ENCODE data around the gene UBE2G2.
A peak's percentile ranks its signal among the peaks of the same experiment; 100 is the strongest.

Gene UBE2G2

DNA sequence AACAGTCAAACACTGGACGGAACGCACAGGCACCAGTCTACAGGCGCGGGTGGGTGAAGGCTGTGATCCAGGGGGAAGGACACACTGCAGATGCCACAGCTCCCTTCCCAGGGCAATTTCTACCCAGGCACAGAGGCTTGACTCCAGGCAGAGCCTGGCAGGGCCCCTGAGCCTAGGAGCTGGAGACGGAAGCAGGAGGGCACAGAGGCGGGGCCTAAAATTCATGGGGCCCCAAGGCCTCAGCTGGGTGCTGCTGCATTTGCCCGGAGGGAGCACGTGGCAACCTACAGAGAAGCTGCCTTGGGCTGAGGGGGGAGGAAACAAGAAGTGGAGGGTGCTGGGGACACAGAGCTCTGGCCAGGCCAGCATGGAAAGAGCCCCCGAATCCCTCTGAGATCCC, 41.2 kb downstream of the UBE2G2 start:
- Mint-ChIP-seq H3K36me3 (ENCODE audit: insufficient read depth) (peaks cover 1% of the 10 kb centered on the region), H3K27me3 (no peaks in the 10 kb centered on the region), H3K4me1 (peaks cover 9% of the 10 kb centered on the region), H3K9me3 (no peaks in the 10 kb centered on the region), H3K27ac (ENCODE audit: low read depth) (no peak overlapping the region), H3K4me3 (no peak overlapping the region)
- ATAC-seq (replicated peaks; ENCODE audit: extremely low read depth, poor library complexity, severe bottlenecking) = no peak
- DNase-seq (ENCODE audit: low spot score in 2 of 2) = no peak

DNA sequence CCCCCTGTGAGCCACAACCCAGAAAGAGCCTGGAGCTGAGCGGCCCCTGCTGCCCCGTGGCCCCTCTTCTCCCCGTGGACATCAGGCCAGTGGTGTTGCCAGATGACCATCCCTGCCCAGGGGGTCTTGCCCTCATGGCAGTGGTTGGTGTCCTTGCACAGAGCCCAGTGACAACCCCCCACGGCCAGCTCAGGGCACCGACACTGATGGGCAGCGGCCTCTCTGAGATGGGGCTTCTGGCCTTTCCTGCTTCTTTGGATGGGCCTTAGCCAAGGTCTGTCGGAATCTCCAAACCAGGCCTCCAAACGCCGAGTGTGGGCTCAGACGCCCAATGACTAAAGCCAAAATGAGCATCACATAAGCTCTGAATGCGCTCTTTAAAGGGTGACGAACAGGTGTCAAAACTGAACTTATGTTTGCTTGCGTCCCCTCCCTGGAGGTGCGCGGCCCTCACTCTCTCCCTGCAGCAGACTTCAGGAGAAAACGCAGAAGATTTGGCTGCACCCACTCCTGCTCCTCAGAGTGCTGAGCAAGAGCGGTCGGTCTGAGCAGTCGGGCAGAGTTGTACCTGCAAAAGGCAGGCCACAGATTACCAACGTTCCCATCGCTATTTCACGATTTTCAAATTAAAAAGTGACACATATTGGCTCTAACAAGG, 41.9 kb downstream of the UBE2G2 start:
- H3K36me3 Mint-ChIP-seq (ENCODE audit: insufficient read depth) = peaks cover 1% of the 10 kb centered on the region
- H3K27me3 Mint-ChIP-seq = no peaks in the 10 kb centered on the region
- no peak overlapping the region for H3K4me3 Mint-ChIP-seq
- peaks cover 5% of the 10 kb centered on the region for H3K4me1 Mint-ChIP-seq
- ATAC-seq (replicated peaks; ENCODE audit: extremely low read depth, poor library complexity, severe bottlenecking) = no peak
- H3K27ac Mint-ChIP-seq (ENCODE audit: low read depth) = no peak overlapping the region
- H3K9me3 Mint-ChIP-seq = no peaks in the 10 kb centered on the region
- DNase-seq (ENCODE audit: low spot score in 2 of 2) = no peak

DNA sequence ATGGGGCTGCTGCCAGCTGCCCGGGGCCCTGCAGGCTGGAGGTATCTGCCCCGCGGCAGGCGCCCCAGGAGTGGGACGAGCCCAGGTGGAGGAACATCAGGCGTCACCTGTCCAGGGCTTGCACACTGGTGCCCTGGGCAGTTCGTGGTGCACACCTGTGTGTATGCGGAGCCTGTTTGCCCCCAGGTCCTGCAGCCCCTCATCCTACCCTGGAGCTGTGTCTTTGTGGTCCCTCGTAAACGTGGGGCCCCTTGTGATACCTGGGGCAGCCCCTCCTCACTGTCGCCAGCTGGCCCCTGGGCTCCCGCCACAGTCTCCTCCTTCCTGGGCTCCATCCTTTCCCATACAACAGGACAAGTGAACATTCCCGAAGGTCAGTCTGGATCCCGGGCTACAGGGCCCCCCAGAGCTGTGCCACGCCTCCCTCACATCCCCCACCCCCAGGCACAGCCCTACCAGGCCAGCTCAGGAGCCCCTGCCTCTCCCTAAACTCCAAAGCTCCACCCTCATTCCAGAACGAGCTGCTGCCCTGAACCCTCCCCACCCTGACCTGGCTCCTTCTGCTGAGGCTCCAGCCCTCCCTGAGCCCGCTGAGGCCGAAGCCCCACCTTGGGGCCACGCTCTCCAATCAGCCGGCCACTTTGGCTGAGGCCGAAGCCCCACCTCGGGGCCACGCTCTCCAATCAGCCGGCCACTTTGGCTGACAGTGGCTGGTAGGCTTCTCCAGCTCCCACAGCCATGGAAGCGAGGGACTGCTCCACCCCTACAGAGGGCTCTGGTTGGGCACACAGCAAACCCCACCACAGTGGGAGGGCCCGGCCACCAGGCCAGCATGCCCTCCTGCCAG, 42.6 kb downstream of the UBE2G2 start:
- no peak overlapping the region for H3K27ac Mint-ChIP-seq (ENCODE audit: low read depth)
- H3K4me3 Mint-ChIP-seq = no peak overlapping the region
- ATAC-seq (replicated peaks; ENCODE audit: extremely low read depth, poor library complexity, severe bottlenecking) (no peak), DNase-seq (ENCODE audit: low spot score in 2 of 2) (no peak)
- peaks cover 5% of the 10 kb centered on the region for H3K4me1 Mint-ChIP-seq
- no peaks in the 10 kb centered on the region for H3K27me3 Mint-ChIP-seq
- H3K36me3 Mint-ChIP-seq (ENCODE audit: insufficient read depth) = peaks cover 1% of the 10 kb centered on the region
- no peaks in the 10 kb centered on the region for H3K9me3 Mint-ChIP-seq

DNA sequence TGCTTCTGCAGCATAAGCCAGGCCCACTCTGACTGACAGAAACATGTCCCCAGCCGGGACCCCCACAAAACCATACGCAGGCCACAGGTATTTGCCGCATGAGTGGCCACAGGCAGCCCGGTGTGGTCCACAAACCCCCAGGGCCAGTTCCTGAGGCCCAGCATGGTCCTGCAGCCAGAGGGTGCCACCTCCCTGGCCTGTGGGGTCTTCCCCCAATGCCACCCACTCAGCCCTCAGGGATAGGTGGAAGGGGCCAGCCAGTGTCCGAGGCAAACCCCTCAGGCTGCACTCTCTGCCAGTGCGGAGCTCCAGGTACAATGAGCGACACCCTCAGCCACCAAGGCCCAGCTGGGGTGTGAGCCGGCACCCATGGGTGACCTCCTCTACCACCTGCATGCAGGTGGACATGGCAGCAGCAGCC, 43.5 kb downstream of the UBE2G2 start:
- Mint-ChIP-seq H3K27ac (ENCODE audit: low read depth) (no peak overlapping the region), H3K4me1 (peaks cover 5% of the 10 kb centered on the region), H3K27me3 (no peaks in the 10 kb centered on the region), H3K9me3 (no peaks in the 10 kb centered on the region), H3K4me3 (no peak overlapping the region), H3K36me3 (ENCODE audit: insufficient read depth) (peaks cover 1% of the 10 kb centered on the region)
- no peak for DNase-seq (ENCODE audit: low spot score in 2 of 2)
- ATAC-seq (replicated peaks; ENCODE audit: extremely low read depth, poor library complexity, severe bottlenecking) = no peak

DNA sequence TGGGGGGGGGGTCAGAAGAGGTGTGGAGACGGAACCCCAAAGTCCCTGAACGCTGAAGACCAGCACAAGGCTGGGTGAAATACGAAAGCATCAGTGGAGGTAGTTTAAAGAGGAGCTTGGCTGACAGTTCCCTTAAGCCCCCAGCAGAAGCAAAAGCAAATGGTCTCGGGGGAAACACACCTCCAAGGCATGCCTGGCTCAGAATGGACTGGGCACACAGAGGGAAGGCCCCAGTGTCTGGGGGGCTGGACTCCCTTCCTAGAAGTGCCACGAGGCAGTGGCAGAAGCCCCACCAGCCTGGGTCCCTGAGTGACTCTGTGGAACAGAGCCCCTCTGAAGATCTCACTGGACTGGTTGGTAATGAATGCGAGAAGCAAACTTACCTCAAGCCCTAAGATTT, 43.9 kb downstream of the UBE2G2 start:
- Mint-ChIP-seq H3K4me1 (peaks cover 5% of the 10 kb centered on the region), H3K36me3 (ENCODE audit: insufficient read depth) (peaks cover 1% of the 10 kb centered on the region), H3K4me3 (no peak overlapping the region), H3K27ac (ENCODE audit: low read depth) (no peak overlapping the region), H3K9me3 (no peaks in the 10 kb centered on the region), H3K27me3 (no peaks in the 10 kb centered on the region)
- ATAC-seq (replicated peaks; ENCODE audit: extremely low read depth, poor library complexity, severe bottlenecking) = no peak
- DNase-seq (ENCODE audit: low spot score in 2 of 2) = no peak

DNA sequence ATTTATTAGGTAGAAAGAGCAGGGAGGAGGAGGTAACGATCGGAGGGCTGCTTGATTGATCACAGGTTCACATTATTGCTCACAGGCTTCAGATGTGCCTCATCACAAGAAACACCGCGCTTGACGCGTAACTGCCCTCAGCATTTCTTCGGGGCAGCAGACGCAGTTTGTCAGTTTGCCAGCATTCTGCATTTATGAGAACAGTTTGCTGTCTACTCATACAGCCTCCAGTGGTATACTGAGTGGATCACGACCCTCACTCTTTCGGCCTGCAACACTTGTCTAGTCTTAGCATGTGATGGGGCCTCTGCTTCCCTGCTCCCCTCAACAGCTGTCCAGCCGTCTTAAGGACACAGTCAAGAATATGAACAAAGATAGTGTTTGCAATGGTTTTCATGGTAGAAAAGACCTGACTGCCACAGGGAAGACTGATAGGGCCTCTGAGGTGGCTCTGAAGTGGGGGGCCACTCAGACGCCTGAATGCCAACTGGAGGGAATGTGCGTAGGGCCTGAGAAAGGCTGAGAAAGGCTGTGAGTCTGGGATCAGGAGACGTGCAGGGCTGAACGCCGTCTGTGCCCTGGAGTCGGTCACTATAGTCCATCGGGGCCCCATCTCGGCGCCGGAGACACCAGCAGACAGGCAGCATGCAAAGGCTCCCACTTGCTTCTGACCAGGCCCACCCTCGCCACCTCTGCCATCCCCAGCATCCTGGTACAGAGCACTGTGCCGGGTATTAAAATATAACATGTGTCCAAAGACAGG, 45.0 kb downstream of the UBE2G2 start:
- peaks cover under 1% of the 10 kb centered on the region for H3K36me3 Mint-ChIP-seq (ENCODE audit: insufficient read depth)
- DNase-seq (ENCODE audit: low spot score in 2 of 2) = no peak

DNA sequence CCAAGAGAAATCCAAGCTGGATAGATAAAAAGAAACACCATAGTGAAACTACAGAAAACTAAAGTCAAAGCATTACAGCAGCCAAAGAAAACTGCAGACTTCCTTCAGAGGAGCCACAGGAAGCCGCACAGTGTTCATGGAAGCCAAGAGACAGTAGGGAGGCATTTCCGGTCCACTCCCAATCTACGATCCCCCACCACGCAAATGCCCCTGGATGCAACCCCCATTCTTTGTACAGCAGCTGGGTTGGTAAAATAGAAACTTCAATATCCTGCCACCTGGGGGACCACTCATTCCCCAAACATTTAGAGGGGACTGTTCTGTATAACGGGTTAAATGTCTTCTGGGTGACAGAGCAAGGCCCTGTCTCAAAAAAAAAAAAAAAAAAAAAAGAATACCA, 46.4 kb downstream of the UBE2G2 start:
- ATAC-seq (replicated peaks; ENCODE audit: extremely low read depth, poor library complexity, severe bottlenecking) (no peak), DNase-seq (ENCODE audit: low spot score in 2 of 2) (no peak)
- H3K4me3 Mint-ChIP-seq = no peak overlapping the region
- H3K27ac Mint-ChIP-seq (ENCODE audit: low read depth) = no peak overlapping the region
- H3K9me3 Mint-ChIP-seq = no peaks in the 10 kb centered on the region
- no peaks in the 10 kb centered on the region for H3K4me1 Mint-ChIP-seq
- H3K36me3 Mint-ChIP-seq (ENCODE audit: insufficient read depth) = peaks cover 2% of the 10 kb centered on the region
- peaks cover 11% of the 10 kb centered on the region for H3K27me3 Mint-ChIP-seq

More for the DNA sequence above, 45.0 kb downstream of the UBE2G2 start:
- H3K27me3 Mint-ChIP-seq = no peaks in the 10 kb centered on the region
- peak overlapping the region; percentile 29 for H3K27ac Mint-ChIP-seq (ENCODE audit: low read depth)
- ATAC-seq (replicated peaks; ENCODE audit: extremely low read depth, poor library complexity, severe bottlenecking) = no peak
- H3K9me3 Mint-ChIP-seq = no peaks in the 10 kb centered on the region
- H3K4me1 Mint-ChIP-seq = peaks cover 4% of the 10 kb centered on the region
- no peak overlapping the region for H3K4me3 Mint-ChIP-seq

DNA sequence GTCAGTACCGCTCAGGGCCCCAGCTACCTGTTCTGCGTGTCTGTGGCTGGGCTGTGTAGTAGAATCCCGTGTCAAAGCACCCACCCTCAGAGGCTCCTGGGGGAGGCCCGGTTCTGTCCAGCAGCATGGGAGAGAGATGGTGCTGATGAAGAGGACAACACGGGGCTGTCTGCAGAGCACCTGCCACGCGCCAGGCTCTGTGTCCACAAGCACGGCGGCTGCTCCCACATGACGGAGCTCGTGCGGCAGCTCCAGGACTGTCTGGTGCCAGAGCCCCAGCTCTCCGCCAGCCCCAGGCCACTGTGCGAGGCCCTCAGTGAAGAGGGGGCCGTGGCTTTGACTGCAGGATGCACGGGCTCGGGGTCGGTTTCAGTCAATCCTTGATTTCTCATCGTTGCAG, 48.3 kb downstream of the UBE2G2 start:
- DNase-seq (ENCODE audit: low spot score in 2 of 2) = no peak
- no peaks in the 10 kb centered on the region for H3K4me1 Mint-ChIP-seq
- no peak overlapping the region for H3K27ac Mint-ChIP-seq (ENCODE audit: low read depth)
- H3K36me3 Mint-ChIP-seq (ENCODE audit: insufficient read depth) = peaks cover 2% of the 10 kb centered on the region
- no peaks in the 10 kb centered on the region for H3K9me3 Mint-ChIP-seq
- H3K4me3 Mint-ChIP-seq = no peak overlapping the region
- ATAC-seq (replicated peaks; ENCODE audit: extremely low read depth, poor library complexity, severe bottlenecking) = no peak
- peaks cover 12% of the 10 kb centered on the region for H3K27me3 Mint-ChIP-seq

DNA sequence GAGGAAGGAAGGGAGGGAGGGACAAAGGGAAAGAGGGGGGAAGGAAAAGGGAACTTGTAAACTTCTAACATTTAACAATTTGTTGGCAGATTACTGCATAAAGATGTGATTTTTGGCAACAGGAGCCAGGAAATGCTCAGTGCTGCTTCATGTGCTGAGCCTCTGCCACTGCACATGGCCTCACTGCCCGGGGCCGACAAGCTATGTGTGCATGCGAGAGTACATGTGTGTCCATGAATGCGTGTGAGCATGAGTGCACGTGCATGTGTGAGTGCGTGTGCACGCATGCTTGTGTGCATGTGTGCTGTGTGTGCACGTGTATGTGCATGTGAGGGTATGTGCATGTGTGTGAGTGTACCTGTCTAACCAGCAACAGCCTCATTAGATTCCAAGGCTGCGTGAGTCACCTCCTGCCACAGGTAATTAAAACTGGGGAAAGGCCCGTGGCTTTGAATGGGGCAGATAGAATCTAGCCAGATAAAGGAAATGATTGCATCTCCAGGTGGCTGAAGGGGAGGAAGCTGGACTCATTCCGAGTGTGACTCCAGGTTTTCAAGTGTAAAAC, 48.9 kb downstream of the UBE2G2 start:
- Mint-ChIP-seq H3K4me1 (no peaks in the 10 kb centered on the region), H3K9me3 (no peaks in the 10 kb centered on the region), H3K27ac (ENCODE audit: low read depth) (no peak overlapping the region), H3K4me3 (no peak overlapping the region), H3K27me3 (peaks cover 12% of the 10 kb centered on the region), H3K36me3 (ENCODE audit: insufficient read depth) (peaks cover 2% of the 10 kb centered on the region)
- DNase-seq (ENCODE audit: low spot score in 2 of 2) (no peak), ATAC-seq (replicated peaks; ENCODE audit: extremely low read depth, poor library complexity, severe bottlenecking) (no peak)

DNA sequence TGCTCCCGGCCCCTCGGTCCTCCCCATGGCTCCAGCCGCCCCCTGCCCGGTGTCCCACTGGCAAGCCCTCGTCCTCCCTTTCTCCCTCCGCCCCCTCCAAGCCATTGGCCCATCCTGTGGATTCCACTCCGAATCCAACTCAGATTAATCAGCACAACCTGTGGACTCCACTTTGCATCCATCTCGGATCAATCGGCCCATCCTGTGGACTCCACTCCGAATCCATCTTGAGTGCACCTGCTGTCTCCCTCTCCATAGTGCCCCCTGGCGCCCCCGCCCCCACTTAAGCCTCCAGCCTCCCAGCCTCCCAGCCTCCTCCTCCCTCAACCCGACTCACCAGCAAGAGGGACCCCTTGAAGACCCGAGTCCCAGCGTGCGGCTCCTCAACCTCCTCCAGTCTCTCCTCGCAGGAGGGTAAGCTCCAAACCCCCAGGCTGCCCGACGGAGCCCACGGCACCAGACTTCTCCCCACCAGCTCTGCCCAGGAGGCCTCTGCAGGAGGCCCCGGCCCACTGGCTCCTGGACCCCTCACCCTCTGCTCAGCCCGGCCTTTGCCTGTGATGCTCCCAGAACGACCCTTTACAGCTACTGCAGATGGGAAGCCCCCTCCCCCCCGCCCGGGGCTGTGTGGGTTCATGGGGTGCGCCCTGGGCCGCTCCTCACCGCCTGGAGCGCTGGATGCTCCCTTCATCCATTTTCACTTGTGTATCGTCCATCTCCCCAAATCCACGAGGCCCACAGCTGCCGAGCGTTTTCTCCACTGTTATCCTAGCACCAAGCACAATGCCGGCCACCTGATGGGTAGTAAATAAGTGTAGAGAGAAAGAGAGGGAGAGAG, 49.6 kb downstream of the UBE2G2 start:
- no peak overlapping the region for H3K4me3 Mint-ChIP-seq
- H3K36me3 Mint-ChIP-seq (ENCODE audit: insufficient read depth) = peaks cover 2% of the 10 kb centered on the region
- no peak overlapping the region for H3K27ac Mint-ChIP-seq (ENCODE audit: low read depth)
- ATAC-seq (replicated peaks; ENCODE audit: extremely low read depth, poor library complexity, severe bottlenecking) = no peak
- H3K27me3 Mint-ChIP-seq = peaks cover 12% of the 10 kb centered on the region
- no peak for DNase-seq (ENCODE audit: low spot score in 2 of 2)
- H3K4me1 Mint-ChIP-seq = no peaks in the 10 kb centered on the region
- H3K9me3 Mint-ChIP-seq = no peaks in the 10 kb centered on the region

DNA sequence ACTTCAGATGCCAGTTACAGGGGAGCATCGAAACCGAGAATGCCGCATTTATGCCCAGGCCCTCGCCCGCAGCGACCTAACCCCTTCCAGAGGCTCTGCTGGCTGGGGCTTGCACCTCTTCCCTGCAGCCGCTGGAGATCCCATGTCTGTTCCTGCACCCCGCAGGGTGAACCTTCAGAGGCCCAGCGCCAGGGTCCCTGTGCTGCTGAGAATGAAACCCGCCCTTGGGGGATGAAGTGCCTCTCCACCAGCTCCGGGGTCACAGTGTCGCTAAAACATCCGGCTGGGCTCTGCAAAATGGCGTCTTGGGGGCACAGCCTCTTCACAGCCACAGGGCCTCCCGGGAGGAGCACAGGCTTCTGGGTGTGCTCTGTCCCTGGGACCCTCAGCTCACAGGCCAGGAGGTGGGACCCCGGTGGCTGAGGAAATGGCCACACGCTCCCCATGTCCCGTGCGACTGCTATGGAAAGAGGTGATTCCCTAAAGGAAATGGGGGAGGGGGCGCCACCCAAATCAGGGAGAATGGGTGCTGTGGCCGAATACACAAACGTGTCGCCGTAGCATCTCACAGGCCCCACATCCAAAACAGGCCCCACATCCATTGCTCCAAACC, 50.3 kb downstream of the UBE2G2 start:
- no peaks in the 10 kb centered on the region for H3K4me1 Mint-ChIP-seq
- peaks cover 12% of the 10 kb centered on the region for H3K27me3 Mint-ChIP-seq
- no peak for ATAC-seq (replicated peaks; ENCODE audit: extremely low read depth, poor library complexity, severe bottlenecking)
- H3K4me3 Mint-ChIP-seq = no peak overlapping the region
- H3K36me3 Mint-ChIP-seq (ENCODE audit: insufficient read depth) = peaks cover 2% of the 10 kb centered on the region
- no peaks in the 10 kb centered on the region for H3K9me3 Mint-ChIP-seq
- DNase-seq (ENCODE audit: low spot score in 2 of 2) = no peak
- no peak overlapping the region for H3K27ac Mint-ChIP-seq (ENCODE audit: low read depth)
